Spleen (tissue), 11 donors: ENCODE results near the gene STN1. TPM values are rescaled to one million over a fixed set of nuclear protein-coding genes. Genes with fewer than 3 reads are reported as not detected.

ENCODE experiments used
- DNase-seq: peaks from one replicate; pipeline ENCODE4 v3.0.0-alpha.2; 2020
- H3K27ac ChIP-seq, 8 donors: fragments of 200-600 bp; sonication (generic) in 7 of 8; 1 replicate in 4 of 8; 2 replicates in 4 of 8; pipeline versions ENCODE4 v1.5.0 to v1.8.0; 2016 to 2021; ENCODE audit warnings: inconsistent platforms in 4 of 8, mild to moderate bottlenecking in 4 of 8, moderate library complexity in 1 of 8
- H3K27me3 ChIP-seq, 7 donors: fragments of 200-600 bp; sonication (generic) in 6 of 7; replicated peaks in 1 of 7; 1 replicate in 4 of 7; 2 replicates in 3 of 7; pipeline versions ENCODE4 v1.5.0 to v1.8.0; 2016 to 2021; ENCODE audit warnings: inconsistent platforms in 3 of 7, mild to moderate bottlenecking in 1 of 7
- H3K36me3 ChIP-seq, 6 donors: fragments of 200-600 bp; sonication (generic) in 5 of 6; 1 replicate in 4 of 6; 2 replicates in 2 of 6; pipeline versions ENCODE4 v1.5.0 to v1.8.0; 2016 to 2021; ENCODE audit warnings: inconsistent platforms in 2 of 6
- H3K4me1 ChIP-seq, 6 donors: fragments of 200-600 bp; sonication (generic) in 5 of 6; 1 replicate in 3 of 6; 2 replicates in 3 of 6; pipeline versions ENCODE4 v1.5.0 to v1.8.0; 2016 to 2021; ENCODE audit warnings: inconsistent platforms in 3 of 6
- H3K4me3 ChIP-seq, 8 donors: fragments of 200-600 bp; sonication (generic) in 7 of 8; 1 replicate in 4 of 8; 2 replicates in 4 of 8; pipeline versions ENCODE4 v1.5.0 to v1.8.0; 2016 to 2021; ENCODE audit warnings: inconsistent platforms in 4 of 8, mild to moderate bottlenecking in 4 of 8, moderate library complexity in 2 of 8
- H3K9me3 ChIP-seq, 8 donors: fragments of 200-600 bp; sonication (generic) in 7 of 8; 1 replicate in 4 of 8; 2 replicates in 4 of 8; pipeline versions ENCODE4 v1.5.0 to v1.8.0; 2016 to 2021; ENCODE audit warnings: inconsistent platforms in 4 of 8
- POLR2A ChIP-seq, 3 donors: fragments of 450-650 bp; IDR thresholded peaks; one replicate each; pipeline ENCODE4 v1.5.1; 2017; ENCODE audit warnings: antibody characterized with exemption in 3 of 3, mild to moderate bottlenecking in 1 of 3
- POLR2AphosphoS5 ChIP-seq, 3 donors: sonication (generic); formaldehyde crosslinking; IDR thresholded peaks; one replicate each; pipeline ENCODE4 v1.5.1; 2017; ENCODE audit warnings: antibody characterized with exemption in 3 of 3
- WGBS, 5 donors: extraction: QIAGEN DNeasy Blood & Tissue Kit in 3 of 5; methylation state at CpG; one replicate each; pipeline versions ENCODE4 v1.1.5 to v1.1.7; 2013 to 2018; 5-methylcytosine and 5-hydroxymethylcytosine counted together
- intact Hi-C: fragments of 100-400 bp; cut with DNase I; formaldehyde crosslinking; loops from one replicate; pipeline ENCODE4 v1.15.0; 2023; ENCODE audit warnings: low total_unique reads
- polyA plus RNA-seq, 3 donors: library from polyadenylated mRNA; stranded (reverse); fragments of 200-250 nt; gene quantifications; one replicate each; pipeline ENCODE4 v1.2.1, GENCODE V29; 2013
- total RNA-seq, 7 donors: library from RNA; depleted of rRNA in 3 of 7; stranded (reverse); fragments of >200 nt in 3 of 7; fragmentation: NEBNext Ultra II Directional in 4 of 7; extraction: Animal tissue kit (Norgen Biotek cat#: 25700) in 4 of 7; gene quantifications; one replicate each; pipeline versions ENCODE4 v1.1.0 to v1.2.1, GENCODE V29; 2016 to 2021
- TF ChIP-seq, protein P1 (sequence below), 11 experiments: fragments of 200-600 bp in 7 of 11; fragments of 450-650 bp in 4 of 11; sonication (generic) in 4 of 11; IDR thresholded peaks in 8 of 11; conservative IDR thresholded peaks in 3 of 11; 1 replicate in 7 of 11; 2 replicates in 4 of 11; pipeline versions ENCODE4 v1.4.0 to v1.8.0; 2016 to 2021; ENCODE audit warnings: antibody characterized with exemption in 11 of 11, inconsistent platforms in 4 of 11, mild to moderate bottlenecking in 1 of 11
- donor health status: healthy with polysubstance abuse.
- donor health status: DM: no; HTN: no; CAD: no; lungs with moderate emphysema.
- donor health status: DM: no; HTN: no; CAD: no.
- donor health status: Bipolar disorder and iron deficiency.
- donor health status: healthy.
- donor health status: DM: no; HTN: no; CAD: no.
- donor health status: DM: yes; HTN: yes; CAD: no.

STN1 gene
- total and polyA plus RNA-seq, 10 donors: 14.2 to 27.7 (median 22.3) TPM

DNA sequence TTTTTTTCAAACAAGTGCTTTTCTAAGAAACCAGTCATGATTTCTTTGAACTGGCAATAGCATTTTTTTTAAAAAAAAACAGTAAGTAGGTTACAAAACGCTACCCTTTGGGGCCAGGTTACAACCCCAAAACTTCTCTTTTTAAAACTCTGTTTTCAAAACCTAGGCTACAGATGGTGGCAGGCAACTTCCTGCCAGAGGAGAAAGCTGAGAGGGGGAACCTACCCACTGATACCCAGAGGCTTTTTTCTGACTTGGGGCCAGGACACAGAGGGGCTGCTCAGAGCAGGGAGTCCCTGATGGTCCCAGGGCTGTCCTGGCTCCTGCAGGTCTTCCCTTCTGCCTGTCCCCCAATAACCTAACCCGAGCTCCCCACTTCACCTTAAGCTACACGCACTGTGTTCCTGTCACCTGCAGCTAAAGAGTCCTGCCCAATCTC, 6.9 kb downstream of the STN1 start:
- TF ChIP-seq POLR2AphosphoS5 (IDR thresholded peaks at IDR 0.05): peak in 1 of 3 donors; percentile 22
- TF ChIP-seq, protein P1, sequence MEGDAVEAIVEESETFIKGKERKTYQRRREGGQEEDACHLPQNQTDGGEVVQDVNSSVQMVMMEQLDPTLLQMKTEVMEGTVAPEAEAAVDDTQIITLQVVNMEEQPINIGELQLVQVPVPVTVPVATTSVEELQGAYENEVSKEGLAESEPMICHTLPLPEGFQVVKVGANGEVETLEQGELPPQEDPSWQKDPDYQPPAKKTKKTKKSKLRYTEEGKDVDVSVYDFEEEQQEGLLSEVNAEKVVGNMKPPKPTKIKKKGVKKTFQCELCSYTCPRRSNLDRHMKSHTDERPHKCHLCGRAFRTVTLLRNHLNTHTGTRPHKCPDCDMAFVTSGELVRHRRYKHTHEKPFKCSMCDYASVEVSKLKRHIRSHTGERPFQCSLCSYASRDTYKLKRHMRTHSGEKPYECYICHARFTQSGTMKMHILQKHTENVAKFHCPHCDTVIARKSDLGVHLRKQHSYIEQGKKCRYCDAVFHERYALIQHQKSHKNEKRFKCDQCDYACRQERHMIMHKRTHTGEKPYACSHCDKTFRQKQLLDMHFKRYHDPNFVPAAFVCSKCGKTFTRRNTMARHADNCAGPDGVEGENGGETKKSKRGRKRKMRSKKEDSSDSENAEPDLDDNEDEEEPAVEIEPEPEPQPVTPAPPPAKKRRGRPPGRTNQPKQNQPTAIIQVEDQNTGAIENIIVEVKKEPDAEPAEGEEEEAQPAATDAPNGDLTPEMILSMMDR (IDR thresholded peaks at IDR 0.05 in 8 of 11, conservative IDR thresholded peaks at IDR 0.05 in 3 of 11): no peak
- no peak for TF ChIP-seq POLR2A (IDR thresholded peaks at IDR 0.05)
- peak overlapping the region in 1 of 8 donors; percentile 38 for H3K4me3 ChIP-seq
- intact Hi-C loops: loop anchor here (10.0 kb wide), 2 partner anchors 64 to 214 kb away; partner anchors contain the start of gene SFR1
- 16 to 48% (median 29%) methylated on average over 3 of the region's 3 CpGs for WGBS, 5 donors
- no peaks in the 10 kb centered on the region for H3K27me3 ChIP-seq
- H3K27ac ChIP-seq: peak overlapping the region; percentile 70 to 91 (median 86)
- peak; percentile 81 for DNase-seq
- H3K4me1 ChIP-seq: peaks cover 37 to 95% (median 69%) of the 10 kb centered on the region in 6 donors
- peaks cover 0 to 10% (median 0%) of the 10 kb centered on the region in 6 donors for H3K36me3 ChIP-seq
- H3K9me3 ChIP-seq: peaks cover 0 to 13% (median 10%) of the 10 kb centered on the region in 8 donors

DNA sequence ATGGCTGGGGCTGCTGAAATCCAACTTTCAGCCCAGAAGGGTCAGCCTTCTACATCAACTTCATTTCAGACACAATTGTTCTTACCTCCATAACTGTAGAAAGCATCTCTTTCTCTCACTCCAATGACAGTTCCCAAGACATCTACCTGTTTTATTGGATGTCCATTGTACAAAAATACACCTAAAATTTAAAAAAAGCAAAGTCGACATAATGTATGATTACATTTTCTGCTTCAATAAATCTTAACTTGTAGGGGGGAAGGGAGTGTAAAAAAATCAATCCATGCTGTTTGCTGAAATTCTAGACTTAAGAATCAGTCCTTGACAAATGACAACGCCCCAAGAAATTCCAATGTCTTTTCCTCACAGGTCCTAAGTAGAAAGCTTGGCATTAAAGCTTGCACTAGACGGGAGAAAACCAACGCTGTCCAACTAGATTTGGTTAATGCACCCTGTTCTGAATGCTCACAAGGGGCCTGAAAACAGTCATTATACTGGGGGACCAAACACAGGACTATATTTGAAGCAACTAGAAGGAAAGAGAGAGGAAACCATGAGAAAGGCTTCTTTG, 7.5 kb downstream of the STN1 start:
- intact Hi-C loops: loop anchor here (10.0 kb wide), 2 partner anchors 64 to 214 kb away; partner anchors contain the start of gene SFR1
- TF ChIP-seq POLR2AphosphoS5 (IDR thresholded peaks at IDR 0.05): no peak
- TF ChIP-seq POLR2A (IDR thresholded peaks at IDR 0.05): no peak
- no peaks in the 10 kb centered on the region for H3K27me3 ChIP-seq
- H3K4me3 ChIP-seq: peak overlapping the region in 1 of 8 donors; percentile 38
- H3K27ac ChIP-seq: peak overlapping the region; percentile 70 to 91 (median 86)
- H3K9me3 ChIP-seq: peaks cover 0 to 12% (median 10%) of the 10 kb centered on the region in 8 donors
- H3K4me1 ChIP-seq: peaks cover 32 to 95% (median 64%) of the 10 kb centered on the region in 6 donors
- DNase-seq: no peak
- 25 to 49% (median 36%) methylated on average over 4 of the region's 4 CpGs for WGBS, 5 donors
- peaks cover 0 to 11% (median 0%) of the 10 kb centered on the region in 6 donors for H3K36me3 ChIP-seq

DNA sequence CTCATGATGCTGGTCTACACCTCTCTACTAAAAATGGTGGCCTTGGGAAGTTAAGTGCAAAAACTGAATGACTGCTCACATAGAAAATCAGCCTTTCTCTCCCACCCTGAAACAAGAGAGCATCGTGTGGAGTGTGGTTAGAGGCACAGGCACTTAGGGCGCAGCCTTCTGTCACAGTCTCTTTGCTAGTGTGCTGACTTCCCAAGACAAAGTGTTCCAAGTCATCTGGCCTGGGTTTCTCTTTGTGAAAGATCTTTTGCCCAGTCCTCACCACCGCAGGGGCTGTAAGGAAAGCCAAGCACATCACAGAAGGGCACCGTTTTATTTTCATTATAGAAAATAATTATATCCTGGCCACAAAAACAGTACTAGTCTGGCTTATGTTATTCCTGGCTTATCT, 12.5 kb downstream of the STN1 start:
- TF ChIP-seq POLR2AphosphoS5 (IDR thresholded peaks at IDR 0.05): no peak
- TF ChIP-seq POLR2A (IDR thresholded peaks at IDR 0.05): no peak
- TF ChIP-seq, protein P1 (IDR thresholded peaks at IDR 0.05 in 8 of 11, conservative IDR thresholded peaks at IDR 0.05 in 3 of 11): no peak
- no peak for DNase-seq
- intact Hi-C loops: no loop called here
- H3K36me3 ChIP-seq: peaks cover 0 to 46% (median 20%) of the 10 kb centered on the region in 6 donors
- H3K4me3 ChIP-seq: no peak overlapping the region
- H3K27ac ChIP-seq: peak overlapping the region in 3 of 8 donors; percentile 18 to 89 (median 51)
- no peaks in the 10 kb centered on the region for H3K27me3 ChIP-seq
- H3K9me3 ChIP-seq: no peaks in the 10 kb centered on the region
- peaks cover 27 to 81% (median 42%) of the 10 kb centered on the region in 6 donors for H3K4me1 ChIP-seq
- WGBS, 5 donors: 74 to 83% (median 80%) methylated on average over 4 of the region's 4 CpGs

DNA sequence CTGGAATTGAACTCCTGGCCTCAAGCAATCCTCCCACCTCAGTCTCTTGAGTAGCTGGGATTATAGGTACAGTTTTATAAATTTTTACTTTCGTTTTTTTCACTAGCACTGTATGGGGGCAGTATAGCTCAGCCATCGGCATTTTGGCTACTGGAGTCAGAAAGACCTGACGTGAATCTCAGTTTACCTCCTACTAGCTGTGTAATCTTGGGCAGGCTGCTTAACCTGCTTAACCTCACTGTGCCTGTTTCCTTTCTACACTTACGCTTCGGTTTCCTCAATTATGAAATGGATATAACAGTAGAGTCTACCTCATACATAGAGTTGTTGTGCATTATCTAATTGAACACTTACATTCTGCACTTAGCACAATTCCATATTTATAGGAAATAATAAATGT, 16.7 kb downstream of the STN1 start:
- intact Hi-C loops: no loop called here
- H3K36me3 ChIP-seq: peaks cover 10 to 84% (median 53%) of the 10 kb centered on the region in 6 donors

DNA sequence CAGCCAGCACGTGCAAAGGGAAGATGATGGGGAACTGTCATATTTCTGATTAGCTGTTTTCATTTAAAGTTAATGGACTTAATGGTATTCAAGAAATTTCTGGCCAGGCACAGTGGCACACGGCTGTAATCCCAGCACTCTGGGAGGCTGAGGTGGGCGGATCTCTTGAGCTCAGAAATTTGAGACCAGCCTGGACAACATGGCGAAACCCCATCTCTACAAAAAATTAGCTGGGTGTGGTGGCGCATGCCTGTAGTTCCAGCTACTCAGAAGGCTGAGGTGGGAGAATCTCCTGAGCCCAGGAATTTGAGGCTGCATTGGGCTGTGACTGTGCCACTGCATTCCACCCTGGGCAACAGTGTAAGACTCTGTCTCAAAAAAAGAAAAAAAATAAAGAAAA, 18.7 kb downstream of the STN1 start:
- WGBS, 5 donors: 95 to 99% (median 98%) methylated on average over 5 of the region's 5 CpGs
- DNase-seq: no peak
- TF ChIP-seq POLR2AphosphoS5 (IDR thresholded peaks at IDR 0.05) (no peak), POLR2A (IDR thresholded peaks at IDR 0.05) (no peak)
- TF ChIP-seq, protein P1 (IDR thresholded peaks at IDR 0.05 in 8 of 11, conservative IDR thresholded peaks at IDR 0.05 in 3 of 11): no peak
- H3K4me3 ChIP-seq: no peak overlapping the region
- no peak overlapping the region for H3K27ac ChIP-seq
- H3K27me3 ChIP-seq: no peaks in the 10 kb centered on the region
- peaks cover 15 to 50% (median 31%) of the 10 kb centered on the region in 6 donors for H3K4me1 ChIP-seq
- peaks cover 7 to 84% (median 52%) of the 10 kb centered on the region in 6 donors for H3K36me3 ChIP-seq
- intact Hi-C loops: no loop called here
- no peaks in the 10 kb centered on the region for H3K9me3 ChIP-seq

More for the DNA sequence above, 16.7 kb downstream of the STN1 start:
- 38 to 62% (median 41%) methylated on average over 5 of the region's 5 CpGs for WGBS, 5 donors
- H3K27ac ChIP-seq: peak overlapping the region in 7 of 8 donors; percentile 6 to 64 (median 44)
- H3K4me1 ChIP-seq: peaks cover 0 to 48% (median 15%) of the 10 kb centered on the region in 6 donors
- no peak overlapping the region for H3K4me3 ChIP-seq
- no peak for TF ChIP-seq POLR2AphosphoS5 (IDR thresholded peaks at IDR 0.05)
- DNase-seq: no peak
- H3K9me3 ChIP-seq: no peaks in the 10 kb centered on the region
- no peaks in the 10 kb centered on the region for H3K27me3 ChIP-seq
